B cell (primary cell): ENCODE results near the gene IGSF8. TPM values are rescaled to one million over a fixed set of nuclear protein-coding genes. Genes with fewer than 3 reads are reported as not detected.

Experiments used
- ATAC-seq: fragments of 200-7000 bp; cut with Tn5 transposase; one replicate; pipeline ENCODE4 v1.10.0; 2021; ENCODE audit warnings: low read depth, mild to moderate bottlenecking, moderate number of reproducible peaks, moderate library complexity
- CTCF ChIA-PET: fragments of 350-600 bp; sonication (Branson Sonifier 250); formaldehyde crosslinking; loops from one replicate; lab custom pipeline; 2021; ENCODE audit warnings: antibody characterized with exemption, inconsistent platforms; lab: Charles Lee
- POLR2A ChIA-PET: fragments of 350-600 bp; sonication (Branson Sonifier 250); formaldehyde crosslinking; loops from one replicate; lab custom pipeline; 2021; ENCODE audit warnings: antibody characterized with exemption; lab: Charles Lee
- DNase-seq: peaks from one replicate; pipeline ENCODE4 v3.0.0; 2013
- H2AFZ ChIP-seq: 2 replicates; pipeline ENCODE4 v1.6.1; 2012; ENCODE audit warnings: mild to moderate bottlenecking, low read depth, low read length; ENCODE audit not compliant: insufficient read depth, poor library complexity, severe bottlenecking
- H3K27ac ChIP-seq, 2 donors: 1 replicate in 1 of 2; 2 replicates in 1 of 2; pipeline ENCODE4 v1.5.1; 2012 to 2013; ENCODE audit warnings: low read length in 2 of 2, mild to moderate bottlenecking in 2 of 2, moderate library complexity in 1 of 2
- H3K27me3 ChIP-seq, 4 experiments: fragments of 200-600 bp in 1 of 4; sonication (generic) in 1 of 4; replicated peaks in 1 of 4; 1 replicate in 2 of 4; 2 replicates in 2 of 4; pipeline versions ENCODE4 v1.6.1 to v1.7.0; 2013 to 2016; ENCODE audit warnings: low read length in 3 of 4, mild to moderate bottlenecking in 2 of 4, mixed read lengths in 1 of 4, moderate library complexity in 1 of 4; ENCODE audit not compliant: insufficient read depth in 4 of 4, control insufficient read depth in 3 of 4; ENCODE audit errors: control extremely low read depth in 1 of 4
- H3K36me3 ChIP-seq, 2 experiments: replicated peaks in 1 of 2; 1 replicate in 1 of 2; 2 replicates in 1 of 2; pipeline versions ENCODE4 v1.6.1 to v1.7.1; 2013; ENCODE audit warnings: low read length in 1 of 2; ENCODE audit not compliant: insufficient read depth in 2 of 2, control insufficient read depth in 1 of 2; ENCODE audit errors: control extremely low read depth in 1 of 2, extremely low read depth in 1 of 2
- H3K4me1 ChIP-seq, 2 donors: fragments of 200-600 bp in 1 of 2; sonication (generic) in 1 of 2; 1 replicate in 1 of 2; 2 replicates in 1 of 2; pipeline versions ENCODE4 v1.5.1 to v1.6.1; 2013 to 2017; ENCODE audit warnings: low read length in 2 of 2; ENCODE audit not compliant: control insufficient read depth in 2 of 2, insufficient read depth in 2 of 2
- H3K4me2 ChIP-seq: replicated peaks from 2 replicates; pipeline ENCODE3; 2012; ENCODE audit warnings: mild to moderate bottlenecking, low read depth, low read length; ENCODE audit not compliant: poor library complexity, severe bottlenecking
- H3K4me3 ChIP-seq, 5 experiments: fragments of 200-600 bp in 1 of 5; sonication (generic) in 1 of 5; 1 replicate in 3 of 5; 2 replicates in 2 of 5; pipeline versions ENCODE4 v1.5.1 to v1.7.0; 2011 to 2016; ENCODE audit warnings: low read length in 4 of 5, mild to moderate bottlenecking in 4 of 5, low read depth in 2 of 5, control low read depth in 1 of 5, moderate library complexity in 1 of 5; ENCODE audit not compliant: insufficient read depth in 1 of 5; ENCODE audit errors: control extremely low read depth in 1 of 5, extremely low read depth in 1 of 5
- H3K79me2 ChIP-seq: fragments of 200-600 bp; sonication (generic); one replicate; pipeline ENCODE4 v1.6.0; 2016; ENCODE audit warnings: low read length; ENCODE audit not compliant: control insufficient read depth, insufficient read depth
- H3K9ac ChIP-seq: fragments of 200-600 bp; sonication (generic); 2 replicates; pipeline ENCODE4 v1.6.1; 2017; ENCODE audit warnings: mild to moderate bottlenecking, low read length, moderate library complexity
- H3K9me3 ChIP-seq, 3 donors: one replicate each; pipeline versions ENCODE4 v1.6.1 to v1.7.1; 2013; ENCODE audit warnings: low read length in 2 of 3; ENCODE audit not compliant: control insufficient read depth in 2 of 3, insufficient read depth in 1 of 3; ENCODE audit errors: control extremely low read depth in 1 of 3
- H4K20me1 ChIP-seq: 2 replicates; pipeline ENCODE4 v1.6.0; 2012; ENCODE audit warnings: mild to moderate bottlenecking, low read length; ENCODE audit not compliant: insufficient read depth, control insufficient read depth, poor library complexity, severe bottlenecking
- H3K27ac Mint-ChIP-seq: one replicate; pipeline ENCODE4 v1.8.0; 2021; ENCODE audit warnings: mixed read lengths
- H3K27me3 Mint-ChIP-seq: one replicate; pipeline ENCODE4 v1.8.0; 2021; ENCODE audit warnings: mixed read lengths
- H3K4me1 Mint-ChIP-seq: one replicate; pipeline ENCODE4 v1.8.0; 2021; ENCODE audit warnings: mixed read lengths
- H3K4me3 Mint-ChIP-seq: one replicate; pipeline ENCODE4 v1.8.0; 2021; ENCODE audit warnings: mixed read lengths
- H3K9me3 Mint-ChIP-seq: one replicate; pipeline ENCODE4 v1.8.0; 2022; ENCODE audit warnings: mixed read lengths; ENCODE audit not compliant: insufficient read depth
- CTCF ChIP-seq: fragments of 200-600 bp; IDR thresholded peaks from one replicate; pipeline ENCODE4 v1.8.0; 2022; ENCODE audit warnings: antibody characterized with exemption, mild to moderate bottlenecking
- EZH2 ChIP-seq: IDR thresholded peaks from 2 replicates; pipeline ENCODE4 v1.6.1; 2012; ENCODE audit warnings: borderline replicate concordance, low read depth, mild to moderate bottlenecking, moderate library complexity, low read length; ENCODE audit not compliant: insufficient read depth, poor library complexity, severe bottlenecking
- WGBS: methylation state at CpG from one replicate; pipeline ENCODE4 v1.1.5; 2013; ENCODE audit warnings: missing lambda C conversion rate; ENCODE audit not compliant: insufficient coverage; 5-methylcytosine and 5-hydroxymethylcytosine counted together
- intact Hi-C: fragments of 100-400 bp; cut with micrococcal nuclease; formaldehyde crosslinking; loops from one replicate; pipeline ENCODE4 v1.10.0; 2022
- polyA plus RNA-seq: library from polyadenylated mRNA; depleted of rRNA; stranded (reverse); fragments of >200 nt; gene quantifications from 2 replicates; pipeline ENCODE4 v1.2.3, GENCODE V29; 2012
- total RNA-seq, 2 donors: library from RNA; stranded (reverse); fragments of 120-200 nt in 1 of 2; gene quantifications; 1 replicate in 1 of 2; 2 replicates in 1 of 2; pipeline versions ENCODE4 v1.2.3 to v1.2.4, GENCODE V29; 2013 to 2022

The IGSF8 gene
- total and polyA plus RNA-seq, 2 donors (not counting 1 experiment from before 2014, with no cell fraction given): 37.2 to 56.0 TPM

GRCh38 chr1:160101037-160101716 is 2.8 kb upstream of the IGSF8 start:
- ATAC-seq (peak; percentile 8), DNase-seq (peak; percentile 82)
- Histone ChIP-seq H3K36me3 (no peaks in the 10 kb centered on the region), H4K20me1 (peaks cover 15% of the 10 kb centered on the region), H3K27me3 (no peaks in the 10 kb centered on the region), H3K9me3 (no peaks in the 10 kb centered on the region), H3K4me3 (peak overlapping the region in 1 of 5 experiments; percentile 21), H3K27ac (peak overlapping the region in 1 of 2 donors; percentile 17), H3K4me1 (peaks cover 32 to 41% of the 10 kb centered on the region in 2 donors), H3K79me2 (peaks cover 20% of the 10 kb centered on the region), H3K9ac (peak overlapping the region; percentile 22), H3K4me2 (peak overlapping the region; percentile 62), H2AFZ (peak overlapping the region; percentile 74)
- TF ChIP-seq CTCF (peak; percentile 82), EZH2 (no peak)
- 0% methylated on average over 4 of the region's 13 CpGs for WGBS
- Mint-ChIP-seq H3K4me3 (peak overlapping the region; percentile 78), H3K4me1 (peaks cover 41% of the 10 kb centered on the region), H3K9me3 (no peaks in the 10 kb centered on the region), H3K27ac (peak overlapping the region; percentile 84), H3K27me3 (no peaks in the 10 kb centered on the region)
- ChIA-PET POLR2A (interaction anchor here (1.0 to 1.4 kb wide), 3 partner anchors 92 to 190 kb away, joined by 3 read pairs; partner anchors contain the start of gene PEX19), CTCF (interaction anchor here (0.5 to 7.2 kb wide), 27 partner anchors 8 to 932 kb away, joined by 3 to 131 read pairs (median 5); partner anchors contain the start of genes KCNJ10, PEX19 and PIGM)
- intact Hi-C loops: loop anchor here (1.0 kb wide), 4 partner anchors 92 to 275 kb away; no protein-coding TSS in a partner anchor
